GM12892 (cell line): ENCODE measurements around the gene CNTNAP2.

ENCODE experiments used
- DNase-seq: peaks from one replicate; pipeline ENCODE4 v3.0.0; 2011; ENCODE audit not compliant: insufficient read length
- FAIRE-seq: peaks from 2 replicates; lab custom pipeline; 2011; peaks lifted over from hg19 to GRCh38; lab: Jason Lieb, UNC
- POLR2A ChIP-seq: IDR thresholded peaks from 2 replicates; pipeline ENCODE4 v1.6.1; 2011; ENCODE audit warnings: low read depth, low read length, control low read depth
- POLR2AphosphoS5 ChIP-seq: IDR thresholded peaks from 2 replicates; pipeline ENCODE4 v1.6.1; 2011; ENCODE audit warnings: low read depth, low read length, control low read depth
- TAF1 ChIP-seq: IDR thresholded peaks from 2 replicates; pipeline ENCODE4 v1.6.1; 2011; ENCODE audit warnings: low read depth, mild to moderate bottlenecking, control low read depth, low read length, borderline replicate concordance

The CNTNAP2 gene

DNA sequence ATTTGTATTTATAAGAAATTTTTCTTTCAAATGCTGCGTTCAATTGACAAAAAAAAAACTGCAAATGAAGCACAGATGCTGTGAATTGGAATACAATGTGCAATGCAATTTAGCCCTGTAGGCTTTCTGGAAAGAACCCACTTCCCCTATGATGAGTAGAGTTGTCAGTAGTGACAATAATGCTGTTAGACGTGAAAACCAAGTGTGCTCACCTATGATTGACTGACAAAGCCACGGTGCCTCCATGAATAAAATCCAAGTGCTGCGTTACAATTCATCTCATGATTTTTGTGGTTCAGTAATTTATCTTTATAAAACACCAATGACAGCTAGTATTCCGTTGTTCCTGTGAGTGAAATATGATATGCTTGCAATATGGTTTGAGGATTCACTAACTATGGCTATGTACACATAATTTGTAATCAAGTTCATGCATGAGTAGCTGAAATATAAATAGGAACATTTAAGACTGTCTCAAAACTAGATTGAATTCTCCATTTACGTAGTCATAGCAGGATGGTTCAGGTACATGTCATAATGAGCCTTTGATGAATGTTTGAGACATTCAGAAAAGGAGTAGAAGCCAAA is 1160.3 kb downstream of the CNTNAP2 start:
- FAIRE-seq = no peak
- TF ChIP-seq POLR2A (no peak), TAF1 (no peak), POLR2AphosphoS5 (no peak)
- DNase-seq = no peak

DNA sequence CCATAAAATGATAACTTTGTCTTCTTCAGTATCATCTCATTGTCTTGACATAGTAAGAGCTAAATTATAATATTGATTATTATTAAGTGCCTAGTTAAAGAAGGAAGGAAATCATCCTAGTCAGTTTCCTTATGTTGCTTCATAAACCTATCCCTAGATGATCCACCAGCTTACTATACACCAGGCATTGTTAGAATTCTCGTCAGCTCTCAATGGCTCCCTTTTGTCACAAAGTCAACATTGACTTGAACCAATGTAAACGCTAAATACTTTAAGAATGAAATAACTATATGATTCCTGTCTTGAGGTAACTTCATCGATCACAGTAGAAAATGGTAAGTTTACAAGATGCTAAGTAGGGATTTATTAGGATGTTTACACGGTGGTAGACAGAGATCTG is 1162.9 kb downstream of the CNTNAP2 start:
- FAIRE-seq (no peak), DNase-seq (no peak)
- no peak for TF ChIP-seq TAF1
- no peak for TF ChIP-seq POLR2A
- no peak for TF ChIP-seq POLR2AphosphoS5

DNA sequence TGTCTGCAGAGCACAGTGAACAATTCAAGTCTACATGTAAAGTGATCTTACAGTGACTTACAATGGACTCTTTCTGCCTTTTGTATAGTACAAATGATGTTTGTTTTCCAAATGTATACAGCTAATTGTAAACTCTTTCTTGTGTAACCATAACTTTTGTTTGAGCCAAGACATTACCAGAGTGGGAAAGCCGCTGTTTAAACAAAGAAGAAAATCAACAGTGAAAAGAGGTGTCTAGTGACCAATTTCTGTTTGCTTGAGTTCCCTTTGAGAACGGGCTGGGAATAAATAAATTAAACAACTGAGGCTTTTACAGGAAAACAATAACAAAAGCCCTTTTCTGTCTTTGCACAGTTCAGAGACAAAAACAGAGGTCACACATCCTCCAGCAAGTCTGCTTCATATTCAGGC is 1163.4 kb downstream of the CNTNAP2 start:
- TF ChIP-seq POLR2AphosphoS5 (no peak), TAF1 (no peak), POLR2A (no peak)
- FAIRE-seq = no peak

DNA sequence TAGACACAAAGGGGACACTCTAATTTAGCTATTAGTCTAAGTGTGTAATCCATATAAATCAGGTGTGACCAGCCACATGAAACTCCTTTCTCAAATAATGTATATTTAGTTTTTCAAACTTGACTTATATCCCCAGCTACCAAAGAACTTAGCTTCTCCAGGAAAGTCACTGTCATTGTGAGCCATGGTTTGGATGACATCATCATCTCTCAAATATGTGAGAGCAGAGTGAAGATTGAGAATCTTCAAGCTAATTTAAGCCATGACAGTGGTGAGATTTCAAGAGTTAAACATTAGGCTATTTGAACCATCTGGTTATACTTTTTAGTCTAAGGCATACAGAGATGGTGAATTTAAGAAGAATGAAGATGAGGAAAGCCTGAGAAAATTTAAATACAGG is 1165.6 kb downstream of the CNTNAP2 start:
- FAIRE-seq (no peak), DNase-seq (no peak)

More for the DNA sequence above, 1163.4 kb downstream of the CNTNAP2 start:
- DNase-seq = no peak

DNA sequence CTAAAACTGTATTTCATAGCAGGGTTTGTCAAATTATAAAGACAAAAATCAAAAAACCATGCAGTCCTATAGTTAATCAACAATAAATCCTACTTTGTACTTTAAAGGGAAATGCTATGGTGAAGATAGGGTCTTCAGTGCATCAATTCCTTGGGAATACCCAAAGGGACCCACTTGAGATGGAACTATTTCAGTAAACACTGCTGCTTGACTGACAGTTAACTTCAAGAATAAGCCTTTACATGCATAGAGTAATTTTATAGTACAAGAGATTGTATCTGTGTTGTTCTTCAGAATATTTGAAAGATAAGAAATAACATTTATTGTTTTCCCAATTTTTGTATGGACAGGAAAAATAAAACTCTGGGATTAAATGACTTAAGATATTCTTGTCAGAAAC is 1179.6 kb downstream of the CNTNAP2 start:
- no peak for DNase-seq
- no peak for FAIRE-seq
- TF ChIP-seq POLR2A (no peak), TAF1 (no peak), POLR2AphosphoS5 (no peak)

More for the DNA sequence above, 1165.6 kb downstream of the CNTNAP2 start:
- TF ChIP-seq POLR2AphosphoS5 = no peak

DNA sequence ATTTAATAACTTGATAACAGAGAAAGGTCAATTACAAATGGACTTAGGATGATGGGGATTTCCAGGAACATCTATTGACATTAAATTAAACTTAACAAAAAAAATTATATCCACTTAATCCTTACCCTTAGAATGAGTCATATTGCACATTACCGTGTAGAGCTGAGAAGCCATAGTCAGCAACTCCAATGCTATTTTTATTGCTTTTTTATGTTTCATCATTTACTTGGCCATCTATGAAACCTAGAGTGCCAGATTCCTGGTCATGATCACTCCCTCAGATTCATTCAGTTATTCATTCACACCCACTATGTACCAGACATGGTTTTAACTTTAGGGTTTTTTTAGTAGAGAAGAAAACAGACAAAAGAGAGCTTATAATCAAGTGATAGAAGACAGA is 1180.4 kb downstream of the CNTNAP2 start:
- FAIRE-seq = no peak
- no peak for TF ChIP-seq TAF1
- TF ChIP-seq POLR2AphosphoS5 = no peak
- no peak for TF ChIP-seq POLR2A
- DNase-seq = no peak

DNA sequence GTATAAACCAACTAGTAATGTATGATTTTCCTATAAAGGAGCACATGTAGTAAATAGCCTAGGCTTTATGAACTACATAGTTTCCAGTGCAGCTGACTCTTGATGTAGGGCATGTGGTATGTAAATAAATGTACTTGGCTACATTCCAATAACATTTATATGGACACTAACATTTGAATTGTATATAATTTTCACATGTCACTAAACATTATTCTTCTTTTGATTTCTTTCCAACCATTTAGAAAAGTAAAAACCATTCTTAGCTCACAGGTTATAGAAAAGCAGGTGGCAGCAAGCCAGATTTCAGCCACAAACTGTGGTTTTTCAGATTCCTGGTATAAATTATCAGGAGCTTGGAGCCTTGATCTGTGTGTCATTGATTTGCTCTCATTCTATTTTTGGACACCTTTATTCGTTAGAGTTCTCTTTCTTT is 1182.0 kb downstream of the CNTNAP2 start:
- FAIRE-seq = no peak
- DNase-seq = no peak
- no peak for TF ChIP-seq POLR2AphosphoS5
- TF ChIP-seq TAF1 = no peak
- TF ChIP-seq POLR2A = no peak

DNA sequence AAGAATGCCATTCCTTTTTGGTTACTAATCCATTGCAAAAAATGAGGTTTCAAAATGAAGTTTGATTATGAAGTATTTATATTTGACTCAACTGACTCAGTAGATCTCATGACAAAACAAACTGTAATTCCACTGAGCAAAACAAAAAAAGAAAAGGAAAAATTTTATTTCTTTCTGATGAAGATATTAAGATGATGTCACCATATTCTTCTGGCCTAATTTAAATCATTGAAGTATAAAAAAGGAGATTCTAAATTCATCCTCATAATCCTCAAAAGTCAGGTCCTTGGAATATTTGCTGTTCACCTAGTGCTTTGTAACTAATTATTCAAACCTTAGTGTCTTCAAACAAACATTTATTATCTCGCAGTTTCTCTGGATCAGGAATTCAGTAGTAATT is 1183.7 kb downstream of the CNTNAP2 start:
- DNase-seq = no peak
- no peak for TF ChIP-seq TAF1
- no peak for TF ChIP-seq POLR2A
- no peak for TF ChIP-seq POLR2AphosphoS5
- no peak for FAIRE-seq

DNA sequence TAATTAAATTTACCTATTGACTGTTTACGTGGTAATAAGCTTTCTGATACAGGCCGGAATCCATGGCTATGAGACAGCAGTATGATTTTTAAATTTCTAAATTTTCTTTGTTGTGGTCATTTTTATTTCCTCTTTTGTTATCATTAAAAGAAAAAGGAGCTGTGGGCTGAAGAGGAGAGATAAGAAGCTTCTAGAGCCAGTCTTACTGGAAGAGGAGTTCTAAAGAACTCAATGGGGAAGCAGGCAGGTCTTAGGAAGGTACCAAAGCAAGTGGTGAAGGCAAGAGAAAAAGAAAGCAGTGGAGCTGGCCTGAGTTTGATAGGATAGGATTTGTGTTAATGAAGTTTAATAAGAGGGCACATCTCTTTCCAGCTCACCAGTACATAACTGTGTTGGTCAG is 1187.8 kb downstream of the CNTNAP2 start:
- no peak for TF ChIP-seq POLR2A
- no peak for TF ChIP-seq TAF1
- no peak for TF ChIP-seq POLR2AphosphoS5
- FAIRE-seq = no peak
- no peak for DNase-seq

DNA sequence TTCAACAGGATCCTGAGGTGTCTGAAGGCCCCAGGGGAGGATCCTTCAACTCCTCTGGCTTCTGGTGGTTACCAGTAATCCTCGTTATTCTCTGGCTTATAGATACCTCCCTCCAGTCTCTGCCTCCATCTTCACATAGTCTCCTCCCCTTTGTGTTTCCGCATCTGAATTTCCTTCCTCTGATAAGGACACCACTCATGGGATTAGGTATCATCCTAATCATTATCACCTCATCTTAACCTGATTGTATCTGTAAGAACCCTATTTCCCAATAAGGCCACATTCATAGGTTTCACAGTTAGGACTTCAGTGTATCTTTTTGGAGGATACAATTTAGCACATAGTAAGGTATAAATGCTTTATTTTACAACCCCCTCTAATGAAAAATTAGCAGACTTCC is 1189.2 kb downstream of the CNTNAP2 start:
- FAIRE-seq = no peak
- DNase-seq = no peak
- no peak for TF ChIP-seq TAF1
- no peak for TF ChIP-seq POLR2AphosphoS5
- no peak for TF ChIP-seq POLR2A

DNA sequence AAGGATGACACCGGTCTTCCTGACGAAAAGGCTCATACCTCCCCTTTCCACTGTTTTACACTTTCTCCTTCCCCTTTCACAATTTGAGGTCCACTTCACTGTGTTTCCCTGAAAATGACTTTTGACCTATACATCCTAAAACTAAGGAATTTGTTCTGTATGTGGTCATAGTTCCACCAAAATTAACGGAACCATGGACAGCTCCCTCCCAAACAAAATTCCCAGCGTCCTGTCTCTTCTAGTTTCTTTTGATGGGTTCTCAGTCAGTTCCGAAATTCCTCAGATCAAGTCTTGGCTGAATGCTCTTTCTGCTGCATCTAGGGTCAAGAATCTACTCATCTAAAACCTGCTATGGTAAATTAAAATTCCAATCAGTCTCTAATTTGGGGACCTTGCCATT is 1191.9 kb downstream of the CNTNAP2 start:
- TF ChIP-seq POLR2A (no peak), TAF1 (no peak), POLR2AphosphoS5 (no peak)
- DNase-seq = no peak
- FAIRE-seq = no peak

DNA sequence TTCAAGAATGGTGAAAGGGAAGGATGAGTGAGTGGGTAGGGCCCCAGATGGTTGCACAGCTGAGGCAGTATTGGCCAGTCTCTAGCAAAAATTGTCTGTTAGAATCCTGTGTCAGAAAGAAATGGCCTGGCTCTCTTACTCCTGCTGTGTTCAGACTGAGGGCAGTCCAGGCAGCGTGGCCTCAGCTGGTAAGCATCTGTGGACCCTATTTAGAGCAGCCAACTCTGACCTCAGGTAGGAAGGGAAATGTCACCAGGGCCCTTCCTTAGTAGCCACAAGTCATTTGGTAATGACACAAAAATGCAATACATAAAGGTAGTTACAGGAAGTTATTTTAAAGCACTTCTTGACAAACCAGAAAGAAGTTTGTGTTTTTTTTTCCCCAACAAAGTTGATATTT is 1194.7 kb downstream of the CNTNAP2 start:
- FAIRE-seq (no peak), DNase-seq (no peak)
- TF ChIP-seq POLR2AphosphoS5 (no peak), POLR2A (no peak), TAF1 (no peak)
